GM06990 (cell line): ENCODE measurements around the gene CRKL.

Experiments used
- DNase-seq: peaks from one replicate; pipeline ENCODE4 v3.0.0-alpha.2; 2011; ENCODE audit not compliant: insufficient read length; ENCODE audit errors: extremely low read depth
- H3K27me3 ChIP-seq: replicated peaks from 2 replicates; pipeline ENCODE4 v1.6.0; 2011; ENCODE audit warnings: low read length; ENCODE audit not compliant: control insufficient read depth, insufficient read depth
- H3K36me3 ChIP-seq: 2 replicates; pipeline ENCODE4 v1.5.1; 2011; ENCODE audit warnings: low read length; ENCODE audit not compliant: control insufficient read depth, insufficient read depth
- H3K4me3 ChIP-seq: replicated peaks from 2 replicates; pipeline ENCODE4 v1.5.1; 2011; ENCODE audit warnings: low read depth, mild to moderate bottlenecking, control low read depth, low read length
- CTCF ChIP-seq: IDR thresholded peaks from 2 replicates; pipeline ENCODE4 v1.5.1; 2011; ENCODE audit warnings: low read length, control low read depth, mild to moderate bottlenecking, inconsistent platforms; ENCODE audit not compliant: insufficient read depth, poor library complexity, severe bottlenecking

The CRKL gene

GRCh38 chr22:20985720-20986119, 68.5 kb downstream of the CRKL start:
- Histone ChIP-seq H3K36me3 (peaks cover 13% of the 10 kb centered on the region), H3K4me3 (no peak overlapping the region), H3K27me3 (no peaks in the 10 kb centered on the region)
- no peak for DNase-seq
- TF ChIP-seq CTCF: no peak

GRCh38 chr22:20986365-20986764, 69.2 kb downstream of the CRKL start:
- DNase-seq: no peak
- no peak for TF ChIP-seq CTCF
- no peak overlapping the region for H3K4me3 ChIP-seq
- H3K36me3 ChIP-seq: peaks cover 18% of the 10 kb centered on the region
- no peaks in the 10 kb centered on the region for H3K27me3 ChIP-seq

- no peaks in the 10 kb centered on the region for H3K27me3 ChIP-seq
- TF ChIP-seq CTCF: no peak
- no peak overlapping the region for H3K4me3 ChIP-seq
- no peak for DNase-seq
- H3K36me3 ChIP-seq: peaks cover 24% of the 10 kb centered on the region
These were observed 70.2 kb downstream of the CRKL start for GRCh38 chr22:20987375-20987774.

- Histone ChIP-seq H3K4me3 (no peak overlapping the region), H3K27me3 (no peaks in the 10 kb centered on the region), H3K36me3 (peaks cover 32% of the 10 kb centered on the region)
- TF ChIP-seq CTCF: no peak
- DNase-seq: no peak
These were observed 71.5 kb downstream of the CRKL start for GRCh38 chr22:20988573-20989322.

- DNase-seq: no peak
- peaks cover 34% of the 10 kb centered on the region for H3K36me3 ChIP-seq
These were observed 72.3 kb downstream of the CRKL start for GRCh38 chr22:20989323-20990138.

More at GRCh38 chr22:20989323-20990138, 72.3 kb downstream of the CRKL start:
- no peak overlapping the region for H3K4me3 ChIP-seq
- H3K27me3 ChIP-seq: no peaks in the 10 kb centered on the region
- TF ChIP-seq CTCF: no peak
